OCI-LY7 (cell line): ENCODE data around the gene SMAD6. TPM values are rescaled to one million over a fixed set of nuclear protein-coding genes. Genes with fewer than 3 reads are reported as not detected.

Source experiments
- BruUV-seq: library from RNA; stranded (reverse); fragments of 400-500 nt; replicated peaks from 2 replicates; lab custom pipeline; 2021; lab: Mats Ljungman, UMichigan
- CTCF ChIA-PET: fragments of 300-600 bp; sonication (Branson Sonifier 250); formaldehyde crosslinking; loops from one replicate; lab custom pipeline; 2022; ENCODE audit warnings: antibody characterized with exemption; ENCODE audit not compliant: unreplicated experiment; lab: Charles Lee
- POLR2A ChIA-PET: fragments of 300-600 bp; sonication (Branson Sonifier 250); formaldehyde crosslinking; loops from one replicate; lab custom pipeline; 2022; ENCODE audit warnings: antibody characterized with exemption; lab: Charles Lee
- DNase-seq: peaks from one replicate; pipeline ENCODE4 v3.0.0-alpha.2; 2015; ENCODE audit warnings: low spot score
- H2AFZ ChIP-seq: fragments of 200-600 bp; sonication (generic), shearing (Covaris generic); 2 replicates; pipeline ENCODE4 v1.6.1; 2014; ENCODE audit warnings: mild to moderate bottlenecking, antibody characterized with exemption, low read length, moderate library complexity
- H3K27ac ChIP-seq: fragments of 200-600 bp; sonication (generic); 2 replicates; pipeline ENCODE4 v1.5.1; 2014; ENCODE audit warnings: mixed run types, low read depth, mild to moderate bottlenecking, moderate library complexity, low read length, inconsistent platforms; ENCODE audit not compliant: poor library complexity, severe bottlenecking
- H3K36me3 ChIP-seq: fragments of 200-600 bp; sonication (generic); 2 replicates; pipeline ENCODE4 v1.6.1; 2014; ENCODE audit warnings: mild to moderate bottlenecking, antibody characterized with exemption, low read length, moderate library complexity, mixed read lengths; ENCODE audit not compliant: insufficient read depth
- H3K4me1 ChIP-seq: fragments of 200-600 bp; sonication (generic); 2 replicates; pipeline ENCODE4 v1.5.1; 2014; ENCODE audit warnings: mild to moderate bottlenecking, low read length; ENCODE audit not compliant: insufficient read depth, poor library complexity, severe bottlenecking
- H3K4me2 ChIP-seq: fragments of 200-600 bp; sonication (generic); 2 replicates; pipeline ENCODE4 v1.6.1; 2014; ENCODE audit warnings: mild to moderate bottlenecking, low read length
- H3K4me3 ChIP-seq: fragments of 200-600 bp; sonication (generic); 2 replicates; pipeline ENCODE4 v1.5.1; 2014; ENCODE audit warnings: mild to moderate bottlenecking, low read depth, low read length; ENCODE audit not compliant: poor library complexity, severe bottlenecking
- H3K79me2 ChIP-seq: fragments of 200-600 bp; sonication (generic); 2 replicates; pipeline ENCODE4 v1.6.1; 2016; ENCODE audit warnings: low read depth, mild to moderate bottlenecking, low read length, moderate library complexity, mixed read lengths; ENCODE audit not compliant: insufficient read depth
- H3K9me2 ChIP-seq: fragments of 200-600 bp; sonication (generic); 2 replicates; pipeline ENCODE4 v1.6.1; 2016; ENCODE audit warnings: mild to moderate bottlenecking, low read length, mixed read lengths; ENCODE audit not compliant: insufficient read depth
- H3K9me3 ChIP-seq: fragments of 200-600 bp; sonication (generic); 2 replicates; pipeline ENCODE4 v1.6.1; 2014; ENCODE audit warnings: mild to moderate bottlenecking, mixed run types, low read length, mixed read lengths
- H4K20me1 ChIP-seq: fragments of 200-600 bp; sonication (generic); 2 replicates; pipeline ENCODE4 v1.6.1; 2014; ENCODE audit warnings: mild to moderate bottlenecking, antibody characterized with exemption, low read length, moderate library complexity, mixed read lengths; ENCODE audit not compliant: insufficient read depth
- CTCF ChIP-seq: fragments of 200-600 bp; sonication (generic); conservative IDR thresholded peaks from 2 replicates; pipeline ENCODE4 v1.5.1; 2014; ENCODE audit warnings: mild to moderate bottlenecking, antibody characterized with exemption, low read length, moderate library complexity, mixed read lengths
- EZH2phosphoT487 ChIP-seq: fragments of 200-600 bp; sonication (generic); IDR thresholded peaks from 2 replicates; pipeline ENCODE4 v1.6.1; 2018; ENCODE audit warnings: low read depth, borderline replicate concordance, mild to moderate bottlenecking, mixed run types, antibody characterized with exemption, low read length, moderate library complexity, mixed read lengths
- intact Hi-C: fragments of 100-400 bp; cut with micrococcal nuclease; formaldehyde crosslinking; loops from one replicate; pipeline ENCODE4 v1.10.0; 2022; ENCODE audit not compliant: unreplicated experiment
- total RNA-seq, 2 experiments: library from RNA; depleted of rRNA in 1 of 2; stranded (reverse); fragments of >200 nt in 1 of 2; shearing (Covaris generic) in 1 of 2; gene quantifications; 2 replicates each; pipeline ENCODE4 v1.2.3, GENCODE V29; 2014 to 2022

The SMAD6 gene
- total RNA-seq, 2 experiments from 2014 or later: 14.6 to 16.1 TPM

GRCh38 chr15:66723826-66724731, 22.0 kb downstream of the SMAD6 start:
- Histone ChIP-seq H3K4me1 (no peaks in the 10 kb centered on the region), H3K4me2 (no peak overlapping the region), H3K4me3 (no peak overlapping the region), H3K9me3 (no peaks in the 10 kb centered on the region), H3K36me3 (peaks cover 3% of the 10 kb centered on the region; the same call in 1 of the 2 replicates), H3K9me2 (no peaks in the 10 kb centered on the region), H4K20me1 (peaks cover 7% of the 10 kb centered on the region; the same call in 1 of the 2 replicates), H2AFZ (no peak overlapping the region), H3K79me2 (no peaks in the 10 kb centered on the region), H3K27ac (no peak overlapping the region)
- ChIA-PET POLR2A (interaction anchor here (1.0 to 2.0 kb wide), 2 partner anchors 9 to 12 kb away, joined by 5 read pairs; no protein-coding TSS in a partner anchor), CTCF (no interaction called here)
- intact Hi-C loops: no loop called here
- no TSS peak for BruUV-seq
- no peak for DNase-seq
- TF ChIP-seq CTCF (no peak), EZH2phosphoT487 (no peak)

GRCh38 chr15:66724732-66725463, 22.9 kb downstream of the SMAD6 start:
- peaks cover 7% of the 10 kb centered on the region; the same call in 1 of the 2 replicates for H4K20me1 ChIP-seq
- H3K9me2 ChIP-seq: no peaks in the 10 kb centered on the region
- H3K4me3 ChIP-seq: no peak overlapping the region
- H3K4me1 ChIP-seq: no peaks in the 10 kb centered on the region
- no peak for DNase-seq
- no peaks in the 10 kb centered on the region for H3K79me2 ChIP-seq
- ChIA-PET POLR2A (interaction anchor here (0.8 kb wide), 1 partner anchor 11 kb away, joined by 4 read pairs; no protein-coding TSS in a partner anchor), CTCF (interaction anchor here (1.0 kb wide), 1 partner anchor 14 kb away, joined by 4 read pairs; no protein-coding TSS in a partner anchor)
- no peaks in the 10 kb centered on the region for H3K9me3 ChIP-seq
- no peak overlapping the region for H2AFZ ChIP-seq
- TF ChIP-seq EZH2phosphoT487 (no peak), CTCF (no peak)
- intact Hi-C loops: no loop called here
- H3K4me2 ChIP-seq: no peak overlapping the region
- no peak overlapping the region for H3K27ac ChIP-seq
- BruUV-seq: no TSS peak
- peaks cover 3% of the 10 kb centered on the region; the same call in 1 of the 2 replicates for H3K36me3 ChIP-seq
